Nephron (organoid): ENCODE data around the gene DAGLA.

Experiments
- H3K27ac Mint-ChIP-seq, 3 experiments: 2 replicates each; pipeline ENCODE4 v1.8.0; 2020; ENCODE audit warnings: mixed read lengths in 3 of 3, mild to moderate bottlenecking in 2 of 3, moderate library complexity in 1 of 3
- H3K27me3 Mint-ChIP-seq: 2 replicates; pipeline ENCODE4 v1.8.0; 2021; ENCODE audit warnings: low read depth, mild to moderate bottlenecking, moderate library complexity, mixed read lengths
- H3K36me3 Mint-ChIP-seq: 2 replicates; pipeline ENCODE4 v1.8.0; 2020; ENCODE audit warnings: low read depth, mixed read lengths
- H3K4me1 Mint-ChIP-seq: 2 replicates; pipeline ENCODE4 v1.8.0; 2020; ENCODE audit warnings: mixed read lengths
- H3K4me3 Mint-ChIP-seq, 3 experiments: 2 replicates each; pipeline ENCODE4 v1.8.0; 2020; ENCODE audit warnings: mild to moderate bottlenecking in 3 of 3, mixed read lengths in 3 of 3, moderate library complexity in 2 of 3
- H3K9me3 Mint-ChIP-seq: 2 replicates; pipeline ENCODE4 v1.8.0; 2020; ENCODE audit warnings: mixed read lengths
- CTCF ChIP-seq, 3 experiments: fragments of 200-600 bp; sonication (generic); IDR thresholded peaks; one replicate each; pipeline ENCODE4 v1.5.0; 2021; ENCODE audit warnings: antibody characterized with exemption in 3 of 3; ENCODE audit not compliant: unreplicated experiment in 3 of 3

The DAGLA gene

GRCh38 chr11:61679893-61680621 is at the start of gene DAGLA:
TSS of gene DAGLA (plus strand) at chr11:61680391. CDS start at chr11:61720156, 39,765 bp downstream.
- peaks cover 34% of the 10 kb centered on the region for H3K4me1 Mint-ChIP-seq
- peak; percentile 96 to 97 (median 97) for TF ChIP-seq CTCF (IDR thresholded peaks at IDR 0.05; ENCODE audit: unreplicated experiment in 3 of 3)

GRCh38 chr11:61632096-61632495 is 48.1 kb upstream of the DAGLA start:
- Mint-ChIP-seq H3K4me1 (peaks cover 44% of the 10 kb centered on the region), H3K27me3 (peaks cover 15% of the 10 kb centered on the region), H3K27ac (no peak overlapping the region), H3K9me3 (no peaks in the 10 kb centered on the region), H3K4me3 (no peak overlapping the region), H3K36me3 (no peaks in the 10 kb centered on the region)
- TF ChIP-seq CTCF (IDR thresholded peaks at IDR 0.05; ENCODE audit: unreplicated experiment in 3 of 3), result no peak

More at GRCh38 chr11:61679893-61680621, at the start of gene DAGLA:
- peak within 1 kb of the TSS; percentile 48 to 91 (median 59) for H3K27ac Mint-ChIP-seq
- H3K4me3 Mint-ChIP-seq, result peak within 1 kb of the TSS; percentile 75 to 84 (median 82)
- peaks cover 17% of the 10 kb centered on the region for H3K27me3 Mint-ChIP-seq
- H3K36me3 Mint-ChIP-seq, result no peaks in the 10 kb centered on the region
- no peaks in the 10 kb centered on the region for H3K9me3 Mint-ChIP-seq

GRCh38 chr11:61635304-61635703 is 44.9 kb upstream of the DAGLA start:
- no peak for TF ChIP-seq CTCF (IDR thresholded peaks at IDR 0.05; ENCODE audit: unreplicated experiment in 3 of 3)
- H3K27ac Mint-ChIP-seq, result no peak overlapping the region
- no peaks in the 10 kb centered on the region for H3K9me3 Mint-ChIP-seq
- H3K27me3 Mint-ChIP-seq, result peaks cover 17% of the 10 kb centered on the region
- H3K4me3 Mint-ChIP-seq, result no peak overlapping the region
- peaks cover 13% of the 10 kb centered on the region for H3K4me1 Mint-ChIP-seq
- no peaks in the 10 kb centered on the region for H3K36me3 Mint-ChIP-seq

GRCh38 chr11:61635787-61636186 is 44.4 kb upstream of the DAGLA start:
- Mint-ChIP-seq H3K27ac (no peak overlapping the region), H3K4me1 (peaks cover 11% of the 10 kb centered on the region), H3K4me3 (no peak overlapping the region), H3K9me3 (no peaks in the 10 kb centered on the region), H3K36me3 (no peaks in the 10 kb centered on the region), H3K27me3 (peaks cover 17% of the 10 kb centered on the region)
- no peak for TF ChIP-seq CTCF (IDR thresholded peaks at IDR 0.05; ENCODE audit: unreplicated experiment in 3 of 3)

- H3K27ac Mint-ChIP-seq, result no peak overlapping the region
- no peak for TF ChIP-seq CTCF (IDR thresholded peaks at IDR 0.05; ENCODE audit: unreplicated experiment in 3 of 3)
- no peak overlapping the region for H3K4me3 Mint-ChIP-seq
- peaks cover 7% of the 10 kb centered on the region for H3K4me1 Mint-ChIP-seq
- no peaks in the 10 kb centered on the region for H3K36me3 Mint-ChIP-seq
- H3K9me3 Mint-ChIP-seq, result no peaks in the 10 kb centered on the region
- peaks cover 19% of the 10 kb centered on the region for H3K27me3 Mint-ChIP-seq
Observed at GRCh38 chr11:61636676-61637075, 43.5 kb upstream of the DAGLA start.

- Mint-ChIP-seq H3K4me3 (no peak overlapping the region), H3K27me3 (peaks cover 22% of the 10 kb centered on the region), H3K36me3 (no peaks in the 10 kb centered on the region), H3K4me1 (peaks cover 7% of the 10 kb centered on the region), H3K27ac (no peak overlapping the region), H3K9me3 (no peaks in the 10 kb centered on the region)
- TF ChIP-seq CTCF (IDR thresholded peaks at IDR 0.05; ENCODE audit: unreplicated experiment in 3 of 3), result no peak
Observed at GRCh38 chr11:61637277-61637676, 42.9 kb upstream of the DAGLA start.
